ENCODE data around the gene TANC1. TPM values are rescaled to one million over a fixed set of nuclear protein-coding genes. Genes with fewer than 3 reads are reported as not detected.

Gene TANC1
- total and polyA plus RNA-seq, 2 experiments from 2014 or later, result 8.2 to 12.1 TPM

DNA sequence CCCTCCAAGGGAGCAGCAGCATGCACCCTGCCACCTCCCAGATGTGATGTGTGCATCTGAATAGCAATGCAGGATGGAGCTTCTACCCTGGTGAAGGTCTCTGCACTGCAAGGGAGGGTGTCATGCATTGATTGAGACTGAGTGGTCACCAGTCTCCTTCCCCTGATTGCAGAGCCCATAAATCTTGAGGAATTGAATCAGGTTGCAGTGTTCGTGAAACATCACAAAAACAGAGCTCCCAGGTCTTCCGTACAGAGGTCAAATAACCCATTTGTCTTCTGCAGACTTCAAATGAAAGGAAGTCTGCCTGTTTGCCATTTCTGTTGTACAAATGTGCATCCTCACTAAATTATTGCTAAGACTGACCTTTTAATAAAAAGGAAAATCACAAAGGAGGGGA, 181.3 kb downstream of the TANC1 start:
- Histone ChIP-seq H3K4me3 (no peak overlapping the region), H3K27me3 (replicated peaks; ENCODE audit: insufficient read depth) (no peaks in the 10 kb centered on the region), H3K9me2 (ENCODE audit: insufficient read depth) (no peaks in the 10 kb centered on the region), H3F3A (ENCODE audit: insufficient read depth) (no peaks in the 10 kb centered on the region), H2AFZ (no peak overlapping the region), H3K4me2 (ENCODE audit: unreplicated experiment) (no peak overlapping the region), H3K4me1 (ENCODE audit: insufficient read depth) (no peaks in the 10 kb centered on the region), H3K79me2 (ENCODE audit: insufficient read depth) (no peaks in the 10 kb centered on the region), H4K20me1 (ENCODE audit: insufficient read depth) (no peaks in the 10 kb centered on the region), H3K27ac (no peak overlapping the region), H3K36me3 (ENCODE audit: low read depth) (peaks cover 17% of the 10 kb centered on the region; the same call in 1 of the 2 replicates), H3K9me3 (ENCODE audit: low read depth) (no peaks in the 10 kb centered on the region), H3K9ac (no peak overlapping the region)
- DNase-seq, result no peak
- TF ChIP-seq EZH2 (IDR thresholded peaks at IDR 0.05; ENCODE audit: insufficient read depth, poor library complexity, severe bottlenecking) (no peak), EZH2phosphoT487 (IDR thresholded peaks at IDR 0.05; ENCODE audit: insufficient read depth, low read depth) (no peak)
- WGBS, 2 experiments (ENCODE audit: low coverage in 1 of 2, low lambda C conversion rate in 2 of 2, missing lambda C conversion rate in 2 of 2), result 96 to 100% methylated on average over 2 of the region's 2 CpGs
- in situ Hi-C loops (cut with MboI), result no loop called here

- in situ Hi-C loops (cut with MboI), result no loop called here
- Histone ChIP-seq H3K9ac (no peak overlapping the region), H3K9me3 (ENCODE audit: low read depth) (no peaks in the 10 kb centered on the region), H3K27me3 (replicated peaks; ENCODE audit: insufficient read depth) (no peaks in the 10 kb centered on the region), H3K27ac (no peak overlapping the region), H3K4me3 (no peak overlapping the region), H3K9me2 (ENCODE audit: insufficient read depth) (no peaks in the 10 kb centered on the region), H3K4me1 (ENCODE audit: insufficient read depth) (no peaks in the 10 kb centered on the region), H3F3A (ENCODE audit: insufficient read depth) (no peaks in the 10 kb centered on the region), H3K4me2 (ENCODE audit: unreplicated experiment) (no peak overlapping the region), H3K79me2 (ENCODE audit: insufficient read depth) (no peaks in the 10 kb centered on the region), H2AFZ (no peak overlapping the region), H3K36me3 (ENCODE audit: low read depth) (peaks cover 17% of the 10 kb centered on the region; the same call in 1 of the 2 replicates), H4K20me1 (ENCODE audit: insufficient read depth) (no peaks in the 10 kb centered on the region)
- TF ChIP-seq EZH2phosphoT487 (IDR thresholded peaks at IDR 0.05; ENCODE audit: insufficient read depth, low read depth), result no peak
- no peak for TF ChIP-seq EZH2 (IDR thresholded peaks at IDR 0.05; ENCODE audit: insufficient read depth, poor library complexity, severe bottlenecking)
- DNase-seq, result no peak
- 93 to 95% methylated on average over 8 of the region's 8 CpGs for WGBS, 2 experiments (ENCODE audit: low coverage in 1 of 2, low lambda C conversion rate in 2 of 2, missing lambda C conversion rate in 2 of 2)
Observed at GRCh38 chr2:159150280-159150746, 181.9 kb downstream of the TANC1 start.

- no peak overlapping the region for H3K9ac ChIP-seq
- no peaks in the 10 kb centered on the region for H4K20me1 ChIP-seq (ENCODE audit: insufficient read depth)
- H3F3A ChIP-seq (ENCODE audit: insufficient read depth), result no peaks in the 10 kb centered on the region
- no peaks in the 10 kb centered on the region for H3K4me1 ChIP-seq (ENCODE audit: insufficient read depth)
- H3K27me3 ChIP-seq (replicated peaks; ENCODE audit: insufficient read depth), result no peaks in the 10 kb centered on the region
- no peak overlapping the region for H3K27ac ChIP-seq
- H3K9me3 ChIP-seq (ENCODE audit: low read depth), result no peaks in the 10 kb centered on the region
- H3K9me2 ChIP-seq (ENCODE audit: insufficient read depth), result no peaks in the 10 kb centered on the region
- in situ Hi-C loops (cut with MboI), result no loop called here
- H3K36me3 ChIP-seq (ENCODE audit: low read depth), result peaks cover 17% of the 10 kb centered on the region; the same call in 1 of the 2 replicates
- no peak overlapping the region for H3K4me3 ChIP-seq
- H3K4me2 ChIP-seq (ENCODE audit: unreplicated experiment), result no peak overlapping the region
- no peak for TF ChIP-seq EZH2phosphoT487 (IDR thresholded peaks at IDR 0.05; ENCODE audit: insufficient read depth, low read depth)
- no peak for TF ChIP-seq EZH2 (IDR thresholded peaks at IDR 0.05; ENCODE audit: insufficient read depth, poor library complexity, severe bottlenecking)
- no peak overlapping the region for H2AFZ ChIP-seq
- H3K79me2 ChIP-seq (ENCODE audit: insufficient read depth), result no peaks in the 10 kb centered on the region
- WGBS, 2 experiments (ENCODE audit: low coverage in 1 of 2, low lambda C conversion rate in 2 of 2, missing lambda C conversion rate in 2 of 2), result 86 to 87% methylated on average over 5 of the region's 5 CpGs
- DNase-seq, result no peak
Observed at GRCh38 chr2:159151198-159152127, 183.0 kb downstream of the TANC1 start.

- no peaks in the 10 kb centered on the region for H3K79me2 ChIP-seq (ENCODE audit: insufficient read depth)
- no peak overlapping the region for H3K9ac ChIP-seq
- 81 to 85% methylated on average over 4 of the region's 4 CpGs for WGBS, 2 experiments (ENCODE audit: low coverage in 1 of 2, low lambda C conversion rate in 2 of 2, missing lambda C conversion rate in 2 of 2)
- no peaks in the 10 kb centered on the region for H3F3A ChIP-seq (ENCODE audit: insufficient read depth)
- no peak overlapping the region for H2AFZ ChIP-seq
- H4K20me1 ChIP-seq (ENCODE audit: insufficient read depth), result no peaks in the 10 kb centered on the region
- no peaks in the 10 kb centered on the region for H3K9me2 ChIP-seq (ENCODE audit: insufficient read depth)
- TF ChIP-seq EZH2 (IDR thresholded peaks at IDR 0.05; ENCODE audit: insufficient read depth, poor library complexity, severe bottlenecking) (no peak), EZH2phosphoT487 (IDR thresholded peaks at IDR 0.05; ENCODE audit: insufficient read depth, low read depth) (no peak)
- DNase-seq, result no peak
- H3K36me3 ChIP-seq (ENCODE audit: low read depth), result peaks cover 17% of the 10 kb centered on the region; the same call in 1 of the 2 replicates
- H3K27me3 ChIP-seq (replicated peaks; ENCODE audit: insufficient read depth), result no peaks in the 10 kb centered on the region
- H3K4me3 ChIP-seq, result no peak overlapping the region
- no peak overlapping the region for H3K27ac ChIP-seq
- no peak overlapping the region for H3K4me2 ChIP-seq (ENCODE audit: unreplicated experiment)
- H3K9me3 ChIP-seq (ENCODE audit: low read depth), result no peaks in the 10 kb centered on the region
- in situ Hi-C loops (cut with MboI), result no loop called here
- no peaks in the 10 kb centered on the region for H3K4me1 ChIP-seq (ENCODE audit: insufficient read depth)
Observed at GRCh38 chr2:159152128-159152778, 183.8 kb downstream of the TANC1 start.

Data from GM23248 (cell line).